HepG2 (cell line): Measurements from ENCODE around the gene TMEM256. TPM values are rescaled to one million over a fixed set of nuclear protein-coding genes. Genes with fewer than 3 reads are reported as not detected.
A peak's percentile ranks its signal among the peaks of the same experiment; 100 is the strongest.

ENCODE experiments used
- CBX2 ChIP-seq, 2 experiments: fragments of 200-600 bp in 1 of 2; sonication (generic); formaldehyde crosslinking in 1 of 2; IDR thresholded peaks; 2 replicates each; pipeline versions ENCODE4 v1.7.0 to v1.8.1; 2018 to 2022; ENCODE audit warnings: low read depth in 2 of 2, low read length in 1 of 2, mild to moderate bottlenecking in 1 of 2, missing genetic modification reagents in 1 of 2
- CREB3 ChIP-seq: sonication (generic); formaldehyde crosslinking; IDR thresholded peaks from 2 replicates; pipeline ENCODE4 v1.5.0; 2020; ENCODE audit warnings: missing genetic modification reagents
- DRAP1 ChIP-seq: IDR thresholded peaks from 2 replicates; pipeline ENCODE4 v1.6.1; 2016; ENCODE audit warnings: missing genetic modification reagents, missing compliant biosample characterization
- GATAD1 ChIP-seq: IDR thresholded peaks from 2 replicates; pipeline ENCODE4 v1.6.1; 2016; ENCODE audit warnings: missing genetic modification reagents, missing compliant biosample characterization
- HNF1B ChIP-seq: sonication (generic); formaldehyde crosslinking; IDR thresholded peaks from 2 replicates; pipeline ENCODE4 v1.5.1; 2020; ENCODE audit warnings: mild to moderate bottlenecking, moderate library complexity, missing genetic modification reagents
- KLF16 ChIP-seq, 2 experiments: sonication (generic) in 1 of 2; formaldehyde crosslinking in 1 of 2; IDR thresholded peaks; 2 replicates each; pipeline versions ENCODE4 v1.6.1 to v1.8.0; 2016 to 2023; ENCODE audit warnings: missing genetic modification reagents in 2 of 2, missing compliant biosample characterization in 1 of 2
- MAFG ChIP-seq: sonication (generic); formaldehyde crosslinking; IDR thresholded peaks from 2 replicates; pipeline ENCODE4 v1.5.1; 2020; ENCODE audit warnings: mild to moderate bottlenecking, missing genetic modification reagents
- MAFK ChIP-seq, 2 experiments: IDR thresholded peaks in 1 of 2; conservative IDR thresholded peaks in 1 of 2; 2 replicates each; pipeline ENCODE4 v1.6.1; 2011; ENCODE audit warnings: improper control_type of control experiment in 2 of 2, low read length in 2 of 2
- MED1 ChIP-seq: sonication (generic); formaldehyde crosslinking; IDR thresholded peaks from 2 replicates; pipeline ENCODE4 v1.4.0; 2020; ENCODE audit warnings: missing genetic modification reagents
- MXD4 ChIP-seq: IDR thresholded peaks from 2 replicates; pipeline ENCODE4 v1.6.1; 2016; ENCODE audit warnings: mild to moderate bottlenecking, missing biosample characterization, missing genetic modification reagents
- SAFB2 ChIP-seq: sonication (generic); formaldehyde crosslinking; IDR thresholded peaks from 2 replicates; pipeline ENCODE4 v1.5.1; 2020; ENCODE audit warnings: missing genetic modification reagents, low read depth, mild to moderate bottlenecking, borderline replicate concordance
- TAF1 ChIP-seq: sonication (generic); formaldehyde crosslinking; IDR thresholded peaks from 2 replicates; pipeline ENCODE4 v1.4.0; 2020; ENCODE audit warnings: missing genetic modification reagents
- YEATS2 ChIP-seq: sonication (generic); formaldehyde crosslinking; IDR thresholded peaks from 2 replicates; pipeline ENCODE4 v1.4.0; 2020; ENCODE audit warnings: missing genetic modification reagents, borderline replicate concordance
- ZBTB39 ChIP-seq: sonication (generic); formaldehyde crosslinking; IDR thresholded peaks from 2 replicates; pipeline ENCODE4 v1.5.0; 2020; ENCODE audit warnings: missing genetic modification reagents
- ZC3H4 ChIP-seq: sonication (generic); formaldehyde crosslinking; IDR thresholded peaks from 2 replicates; pipeline ENCODE4 v1.4.0; 2020; ENCODE audit warnings: missing genetic modification reagents, borderline replicate concordance
- ZNF24 ChIP-seq: fragments of 450-650 bp; IDR thresholded peaks from 2 replicates; pipeline ENCODE4 v1.6.1; 2017; ENCODE audit warnings: antibody characterized with exemption, mild to moderate bottlenecking
- ZNF460 ChIP-seq: sonication (generic); formaldehyde crosslinking; IDR thresholded peaks from 2 replicates; pipeline ENCODE4 v1.5.1; 2020; ENCODE audit warnings: missing genetic modification reagents, mild to moderate bottlenecking, borderline replicate concordance
- ZNF660 ChIP-seq: sonication (generic); formaldehyde crosslinking; IDR thresholded peaks from 2 replicates; pipeline ENCODE4 v1.5.1; 2020; ENCODE audit warnings: mild to moderate bottlenecking, low read depth, missing genetic modification reagents, borderline replicate concordance
- ZNF816 ChIP-seq: sonication (generic); formaldehyde crosslinking; IDR thresholded peaks from 2 replicates; pipeline ENCODE4 v1.8.0; 2022; ENCODE audit warnings: missing genetic modification reagents, mild to moderate bottlenecking, borderline replicate concordance
- polyA plus RNA-seq, 8 experiments: library from polyadenylated mRNA; depleted of rRNA in 3 of 8; stranded (reverse) in 7 of 8; unstranded in 1 of 8; fragments of >200 nt; fragmentation: Illumina TruSeq in 4 of 8; extraction: Trizol in 4 of 8; gene quantifications; 2 replicates each; pipeline versions ENCODE4 v1.2.1 to v1.2.3, GENCODE V29; 2011 to 2016; ENCODE audit warnings: low read depth in 4 of 8, missing spikeins in 1 of 8, mixed read lengths in 1 of 8; ENCODE audit not compliant: insufficient read depth in 1 of 8
- total RNA-seq, 5 experiments: library from RNA; depleted of rRNA; stranded (reverse); fragments of >200 nt; fragmentation: Illumina TruSeq; extraction: Trizol; gene quantifications; 2 replicates each; pipeline ENCODE4 v1.2.3, GENCODE V29; 2016; ENCODE audit warnings: low read depth in 1 of 5
- TF ChIP-seq, protein P1 (sequence below): sonication (generic); formaldehyde crosslinking; IDR thresholded peaks from 2 replicates; pipeline ENCODE4 v1.4.0; 2020; ENCODE audit warnings: missing genetic modification reagents
- TF ChIP-seq, protein P2 (sequence below): sonication (generic); formaldehyde crosslinking; IDR thresholded peaks from 2 replicates; pipeline ENCODE4 v1.5.0; 2020; ENCODE audit warnings: mild to moderate bottlenecking, missing genetic modification reagents, moderate library complexity

The TMEM256 gene
- total and polyA plus RNA-seq, 2 of the 13 experiments (the other 11 are each of a cell fraction or from before 2014, with no cell fraction given), result 231 to 252 TPM

DNA sequence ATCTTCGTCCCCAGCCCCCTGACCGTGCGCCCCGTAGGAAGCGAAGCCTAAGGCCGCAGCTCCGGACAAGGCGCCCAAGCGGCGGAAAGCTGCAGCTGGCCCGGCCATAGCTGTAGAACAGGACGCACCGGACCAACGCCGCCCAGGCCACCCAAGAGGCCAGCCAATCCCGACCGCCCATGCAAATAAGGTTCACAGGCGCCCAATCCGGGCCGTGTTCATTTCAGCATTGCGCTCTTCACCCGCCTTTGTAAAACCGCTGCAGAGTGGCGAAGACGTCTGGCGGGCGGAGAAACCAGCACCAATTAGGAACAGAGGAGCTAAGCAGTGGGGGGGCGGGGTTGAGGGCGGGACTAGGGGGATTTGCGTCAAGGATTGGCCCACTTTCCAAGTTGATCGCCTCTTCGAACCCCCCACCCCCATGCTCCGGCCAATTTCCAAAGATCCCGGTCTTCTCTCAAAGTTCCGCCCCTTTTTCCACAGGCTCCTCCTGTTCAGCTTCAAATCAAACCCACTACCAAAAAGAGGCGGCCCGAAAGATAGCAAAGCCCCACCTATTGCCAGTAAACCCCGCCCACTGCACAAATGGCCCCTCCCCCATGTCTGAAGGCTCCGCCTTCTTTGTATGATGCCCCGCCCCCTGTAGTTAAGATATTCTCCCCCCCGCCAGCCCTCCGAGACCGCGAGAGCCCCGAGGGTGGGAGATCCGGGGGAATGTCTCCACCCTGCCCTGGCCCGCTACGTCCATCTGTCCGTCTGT lies at the start of gene TMEM256 (continued):
- TF ChIP-seq KLF16 (CRISPR knock-in tag; IDR thresholded peaks at IDR 0.05) (peak in 1 of 2 experiments; percentile 45; a peak in 2 of 4 replicates), CBX2 (IDR thresholded peaks at IDR 0.05; ENCODE audit: low read depth, low read length) (no peak), CBX2 (CRISPR knock-in tag; IDR thresholded peaks at IDR 0.05; ENCODE audit: low read depth) (no peak), TAF1 (CRISPR knock-in tag) (peak; percentile 92), DRAP1 (peak; percentile 90), GATAD1 (CRISPR knock-in tag) (peak; percentile 76; the same call in 1 of the 2 replicates), MAFK (conservative IDR thresholded peaks at IDR 0.05 in 1 of 2, IDR thresholded peaks at IDR 0.05 in 1 of 2; ENCODE audit: low read length in 2 of 2) (no peak), ZNF816 (CRISPR knock-in tag) (no peak), CREB3 (CRISPR knock-in tag) (no peak), MXD4 (no peak), ZNF24 (no peak), SAFB2 (no peak), ZBTB39 (CRISPR knock-in tag) (no peak), MAFG (CRISPR knock-in tag) (no peak), ZC3H4 (peak; percentile 7; the same call in 1 of the 2 replicates), ZNF460 (no peak), HNF1B (CRISPR knock-in tag) (peak; percentile 61; the same call in 1 of the 2 replicates), MED1 (CRISPR knock-in tag) (peak; percentile 51; the same call in 1 of the 2 replicates), ZNF660 (CRISPR knock-in tag) (no peak), YEATS2 (CRISPR knock-in tag) (0 out of 2 replicates have a peak, but pooled peaks have one; percentile 29)
- TF ChIP-seq, protein P1, sequence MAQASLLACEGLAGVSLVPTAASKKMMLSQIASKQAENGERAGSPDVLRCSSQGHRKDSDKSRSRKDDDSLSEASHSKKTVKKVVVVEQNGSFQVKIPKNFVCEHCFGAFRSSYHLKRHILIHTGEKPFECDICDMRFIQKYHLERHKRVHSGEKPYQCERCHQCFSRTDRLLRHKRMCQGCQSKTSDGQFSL, result peak; percentile 4; the same call in 1 of the 2 replicates
- TF ChIP-seq, protein P2, sequence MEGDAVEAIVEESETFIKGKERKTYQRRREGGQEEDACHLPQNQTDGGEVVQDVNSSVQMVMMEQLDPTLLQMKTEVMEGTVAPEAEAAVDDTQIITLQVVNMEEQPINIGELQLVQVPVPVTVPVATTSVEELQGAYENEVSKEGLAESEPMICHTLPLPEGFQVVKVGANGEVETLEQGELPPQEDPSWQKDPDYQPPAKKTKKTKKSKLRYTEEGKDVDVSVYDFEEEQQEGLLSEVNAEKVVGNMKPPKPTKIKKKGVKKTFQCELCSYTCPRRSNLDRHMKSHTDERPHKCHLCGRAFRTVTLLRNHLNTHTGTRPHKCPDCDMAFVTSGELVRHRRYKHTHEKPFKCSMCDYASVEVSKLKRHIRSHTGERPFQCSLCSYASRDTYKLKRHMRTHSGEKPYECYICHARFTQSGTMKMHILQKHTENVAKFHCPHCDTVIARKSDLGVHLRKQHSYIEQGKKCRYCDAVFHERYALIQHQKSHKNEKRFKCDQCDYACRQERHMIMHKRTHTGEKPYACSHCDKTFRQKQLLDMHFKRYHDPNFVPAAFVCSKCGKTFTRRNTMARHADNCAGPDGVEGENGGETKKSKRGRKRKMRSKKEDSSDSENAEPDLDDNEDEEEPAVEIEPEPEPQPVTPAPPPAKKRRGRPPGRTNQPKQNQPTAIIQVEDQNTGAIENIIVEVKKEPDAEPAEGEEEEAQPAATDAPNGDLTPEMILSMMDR, result no peak
